COLO668 (cell line): ENCODE measurements around the gene UTS2R.

ENCODE experiments used
- DNase-seq: peaks from one replicate; lab custom pipeline; 2025; ENCODE audit not compliant: unreplicated experiment; lab: John Stamatoyannopoulos, UW

The UTS2R gene

GRCh38 chr17:82386881-82387704 lies 15.5 kb downstream of the UTS2R start:
- no peak for DNase-seq

- DNase-seq = no peak
These were observed 16.1 kb downstream of the UTS2R start for GRCh38 chr17:82387705-82388106.

GRCh38 chr17:82388223-82388921 lies 16.8 kb downstream of the UTS2R start:
- DNase-seq = peak; percentile 24

- no peak for DNase-seq
These were observed 17.3 kb downstream of the UTS2R start for GRCh38 chr17:82388922-82389283.

- no peak for DNase-seq
These were observed 17.8 kb downstream of the UTS2R start for GRCh38 chr17:82389379-82389778.

GRCh38 chr17:82390015-82390859 lies 18.7 kb downstream of the UTS2R start:
- DNase-seq = no peak

- DNase-seq = no peak
These were observed 19.4 kb downstream of the UTS2R start for GRCh38 chr17:82390860-82391435.

GRCh38 chr17:82391496-82392066 lies 20.0 kb downstream of the UTS2R start:
- no peak for DNase-seq

GRCh38 chr17:82392209-82392920 lies 20.8 kb downstream of the UTS2R start:
- no peak for DNase-seq

GRCh38 chr17:82392941-82393340 lies 21.4 kb downstream of the UTS2R start:
- DNase-seq = no peak

- DNase-seq = no peak
These were observed 22.7 kb downstream of the UTS2R start for GRCh38 chr17:82394278-82394677.

GRCh38 chr17:82396601-82397435 lies 25.3 kb downstream of the UTS2R start:
- DNase-seq = no peak

- DNase-seq = peak; percentile 19
These were observed 26.1 kb downstream of the UTS2R start for GRCh38 chr17:82397449-82398335.

- DNase-seq = no peak
These were observed 27.5 kb downstream of the UTS2R start for GRCh38 chr17:82399041-82399441.

- peak; percentile 77 for DNase-seq
These were observed 28.1 kb downstream of the UTS2R start for GRCh38 chr17:82399601-82400101.

- DNase-seq = no peak
These were observed 28.6 kb downstream of the UTS2R start for GRCh38 chr17:82400206-82400605.

GRCh38 chr17:82400830-82401229 lies 29.3 kb downstream of the UTS2R start:
- DNase-seq = no peak

GRCh38 chr17:82402865-82403264 lies 31.3 kb downstream of the UTS2R start:
- peak; percentile 33 for DNase-seq
